HepG2 (cell line): ENCODE measurements around the gene SMIM41. TPM values are rescaled to one million over a fixed set of nuclear protein-coding genes. Genes with fewer than 3 reads are reported as not detected.

Experiments used
- ARHGAP35 ChIP-seq: sonication (generic); formaldehyde crosslinking; IDR thresholded peaks from 2 replicates; pipeline ENCODE4 v1.9.0; 2022; ENCODE audit warnings: mild to moderate bottlenecking, inconsistent platforms, moderate library complexity, missing genetic modification reagents, borderline replicate concordance
- CENPT ChIP-seq: sonication (generic); formaldehyde crosslinking; IDR thresholded peaks from 2 replicates; pipeline ENCODE4 v1.8.0; 2022; ENCODE audit warnings: low read depth, mild to moderate bottlenecking, moderate library complexity, missing genetic modification reagents
- HDAC6 ChIP-seq: fragments of 200-600 bp; sonication (generic); IDR thresholded peaks from 2 replicates; pipeline ENCODE4 v1.7.0; 2017; ENCODE audit warnings: mild to moderate bottlenecking, antibody characterized with exemption, low read length, low read depth
- NAIF1 ChIP-seq: sonication (generic); formaldehyde crosslinking; IDR thresholded peaks from 2 replicates; pipeline ENCODE4 v1.5.0; 2020; ENCODE audit warnings: mild to moderate bottlenecking, missing genetic modification reagents, borderline replicate concordance
- NBN ChIP-seq: fragments of 450-650 bp; conservative IDR thresholded peaks from 2 replicates; pipeline ENCODE4 v1.6.1; 2017
- PITX1 ChIP-seq: sonication (generic); formaldehyde crosslinking; IDR thresholded peaks from 2 replicates; pipeline ENCODE4 v1.5.1; 2020; ENCODE audit warnings: mild to moderate bottlenecking, missing genetic modification reagents
- SP1 ChIP-seq, 2 experiments: fragments of 450-650 bp in 1 of 2; sonication (generic) in 1 of 2; formaldehyde crosslinking in 1 of 2; IDR thresholded peaks; 2 replicates each; pipeline versions ENCODE4 v1.4.0 to v1.6.1; 2016 to 2020; ENCODE audit warnings: missing genetic modification reagents in 1 of 2
- SP2 ChIP-seq: sonication (generic); formaldehyde crosslinking; IDR thresholded peaks from 2 replicates; pipeline ENCODE4 v1.5.1; 2020; ENCODE audit warnings: mild to moderate bottlenecking, missing genetic modification reagents
- ZBTB38 ChIP-seq: sonication (generic); formaldehyde crosslinking; IDR thresholded peaks from 2 replicates; pipeline ENCODE4 v1.5.1; 2020; ENCODE audit warnings: mild to moderate bottlenecking, missing genetic modification reagents
- ZNF10 ChIP-seq: sonication (generic); formaldehyde crosslinking; IDR thresholded peaks from 2 replicates; pipeline ENCODE4 v1.4.0; 2020; ENCODE audit warnings: mild to moderate bottlenecking, low read depth, missing genetic modification reagents, borderline replicate concordance
- ZNF230 ChIP-seq: sonication (generic); formaldehyde crosslinking; IDR thresholded peaks from 2 replicates; pipeline ENCODE4 v1.4.0; 2020; ENCODE audit warnings: mild to moderate bottlenecking, missing genetic modification reagents
- ZNF670 ChIP-seq: sonication (generic); formaldehyde crosslinking; IDR thresholded peaks from 2 replicates; pipeline ENCODE4 v1.8.0; 2022; ENCODE audit warnings: mild to moderate bottlenecking, missing genetic modification reagents, borderline replicate concordance
- ZNF703 ChIP-seq: sonication (generic); formaldehyde crosslinking; IDR thresholded peaks from 2 replicates; pipeline ENCODE4 v1.5.1; 2020; ENCODE audit warnings: missing genetic modification reagents, mild to moderate bottlenecking, moderate library complexity, borderline replicate concordance
- polyA plus RNA-seq, 8 experiments: library from polyadenylated mRNA; depleted of rRNA in 3 of 8; stranded (reverse) in 7 of 8; unstranded in 1 of 8; fragments of >200 nt; fragmentation: Illumina TruSeq in 4 of 8; extraction: Trizol in 4 of 8; gene quantifications; 2 replicates each; pipeline versions ENCODE4 v1.2.1 to v1.2.3, GENCODE V29; 2011 to 2016; ENCODE audit warnings: low read depth in 4 of 8, missing spikeins in 1 of 8, mixed read lengths in 1 of 8; ENCODE audit not compliant: insufficient read depth in 1 of 8
- total RNA-seq, 5 experiments: library from RNA; depleted of rRNA; stranded (reverse); fragments of >200 nt; fragmentation: Illumina TruSeq; extraction: Trizol; gene quantifications; 2 replicates each; pipeline ENCODE4 v1.2.3, GENCODE V29; 2016; ENCODE audit warnings: low read depth in 1 of 5
- TF ChIP-seq, protein P1 (sequence below): sonication (generic); formaldehyde crosslinking; IDR thresholded peaks from 2 replicates; pipeline ENCODE4 v1.4.0; 2020; ENCODE audit warnings: mild to moderate bottlenecking, missing genetic modification reagents
- TF ChIP-seq, protein P2 (sequence below): sonication (generic); formaldehyde crosslinking; IDR thresholded peaks from 2 replicates; pipeline ENCODE4 v1.4.0; 2020; ENCODE audit warnings: missing genetic modification reagents, borderline replicate concordance
- TF ChIP-seq, protein P3 (sequence below): sonication (generic); formaldehyde crosslinking; IDR thresholded peaks from 2 replicates; pipeline ENCODE4 v1.8.0; 2022; ENCODE audit warnings: mild to moderate bottlenecking, missing genetic modification reagents, borderline replicate concordance
- TF ChIP-seq, protein P4 (sequence below), 2 experiments: IDR thresholded peaks; 2 replicates each; pipeline ENCODE4 v1.6.1; 2011 to 2012; ENCODE audit warnings: low read length in 2 of 2, borderline replicate concordance in 1 of 2, low read depth in 1 of 2, mild to moderate bottlenecking in 1 of 2, moderate library complexity in 1 of 2

The SMIM41 gene
- total and polyA plus RNA-seq, 2 of the 13 experiments (the other 11 are each of a cell fraction or from before 2014, with no cell fraction given): not detected

DNA sequence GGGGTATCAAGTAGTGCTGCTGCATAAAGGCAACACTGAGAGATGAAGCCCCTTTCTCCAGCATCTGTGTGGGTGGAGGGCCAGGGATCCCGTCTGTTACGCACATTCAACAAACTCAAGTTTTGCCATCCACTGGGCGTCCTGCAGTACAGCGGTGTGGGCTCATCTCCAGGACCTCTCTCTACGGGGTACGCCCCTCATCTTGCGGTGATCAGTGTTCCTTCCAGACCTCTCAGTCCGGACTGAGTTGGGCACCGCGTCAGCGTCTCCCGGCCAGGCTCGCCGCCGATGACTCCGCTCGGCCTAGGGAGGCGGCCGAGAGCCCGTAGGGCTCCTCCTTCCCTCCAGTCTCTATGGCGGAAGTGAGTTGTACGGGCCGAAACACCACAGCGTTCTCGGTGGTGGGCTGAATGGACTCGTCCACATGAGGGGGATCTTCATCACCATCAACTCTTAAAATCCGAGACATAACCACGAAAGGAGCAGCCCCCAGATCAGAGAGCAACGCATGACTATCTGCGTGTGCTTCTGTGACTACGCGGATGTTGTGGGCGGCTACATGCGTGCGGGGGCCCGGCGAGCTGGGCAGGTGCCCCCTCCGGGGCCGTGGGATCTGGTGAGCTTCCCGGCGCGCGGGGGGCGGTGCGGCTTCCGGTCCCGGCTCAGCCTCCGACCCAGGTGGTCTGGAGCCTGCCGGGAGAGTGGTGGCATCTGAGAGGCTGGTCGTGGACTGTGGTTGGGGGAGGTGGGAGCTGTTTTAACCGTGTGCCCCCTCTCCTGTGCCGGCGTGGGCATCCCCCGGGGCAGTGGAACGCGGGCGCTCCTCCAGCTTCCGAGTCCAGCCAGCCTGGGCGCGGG is 9.9 kb upstream of the SMIM41 start, which contains the start of gene ATG101 (continued):
- no peak for TF ChIP-seq SP1 (IDR thresholded peaks at IDR 0.05)
- peak; percentile 47; the same call in 1 of the 2 replicates for TF ChIP-seq SP1 (CRISPR knock-in tag; IDR thresholded peaks at IDR 0.05)
- TF ChIP-seq NAIF1 (CRISPR knock-in tag): no peak
- TF ChIP-seq, protein P1, sequence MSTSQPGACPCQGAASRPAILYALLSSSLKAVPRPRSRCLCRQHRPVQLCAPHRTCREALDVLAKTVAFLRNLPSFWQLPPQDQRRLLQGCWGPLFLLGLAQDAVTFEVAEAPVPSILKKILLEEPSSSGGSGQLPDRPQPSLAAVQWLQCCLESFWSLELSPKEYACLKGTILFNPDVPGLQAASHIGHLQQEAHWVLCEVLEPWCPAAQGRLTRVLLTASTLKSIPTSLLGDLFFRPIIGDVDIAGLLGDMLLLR: peak; percentile 68; the same call in 1 of the 2 replicates
- peak; percentile 71 for TF ChIP-seq SP2 (CRISPR knock-in tag)
- TF ChIP-seq ZNF230 (CRISPR knock-in tag): no peak
- peak; percentile 95; the same call in 1 of the 2 replicates for TF ChIP-seq ZNF670 (CRISPR knock-in tag)
- no peak; the same call in 1 of the 2 replicates for TF ChIP-seq ARHGAP35 (CRISPR knock-in tag)
- no peak for TF ChIP-seq NBN
- TF ChIP-seq, protein P2, sequence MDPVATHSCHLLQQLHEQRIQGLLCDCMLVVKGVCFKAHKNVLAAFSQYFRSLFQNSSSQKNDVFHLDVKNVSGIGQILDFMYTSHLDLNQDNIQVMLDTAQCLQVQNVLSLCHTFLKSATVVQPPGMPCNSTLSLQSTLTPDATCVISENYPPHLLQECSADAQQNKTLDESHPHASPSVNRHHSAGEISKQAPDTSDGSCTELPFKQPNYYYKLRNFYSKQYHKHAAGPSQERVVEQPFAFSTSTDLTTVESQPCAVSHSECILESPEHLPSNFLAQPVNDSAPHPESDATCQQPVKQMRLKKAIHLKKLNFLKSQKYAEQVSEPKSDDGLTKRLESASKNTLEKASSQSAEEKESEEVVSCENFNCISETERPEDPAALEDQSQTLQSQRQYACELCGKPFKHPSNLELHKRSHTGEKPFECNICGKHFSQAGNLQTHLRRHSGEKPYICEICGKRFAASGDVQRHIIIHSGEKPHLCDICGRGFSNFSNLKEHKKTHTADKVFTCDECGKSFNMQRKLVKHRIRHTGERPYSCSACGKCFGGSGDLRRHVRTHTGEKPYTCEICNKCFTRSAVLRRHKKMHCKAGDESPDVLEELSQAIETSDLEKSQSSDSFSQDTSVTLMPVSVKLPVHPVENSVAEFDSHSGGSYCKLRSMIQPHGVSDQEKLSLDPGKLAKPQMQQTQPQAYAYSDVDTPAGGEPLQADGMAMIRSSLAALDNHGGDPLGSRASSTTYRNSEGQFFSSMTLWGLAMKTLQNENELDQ: no peak
- TF ChIP-seq PITX1: peak; percentile 55; the same call in 1 of the 2 replicates
- TF ChIP-seq, protein P3, sequence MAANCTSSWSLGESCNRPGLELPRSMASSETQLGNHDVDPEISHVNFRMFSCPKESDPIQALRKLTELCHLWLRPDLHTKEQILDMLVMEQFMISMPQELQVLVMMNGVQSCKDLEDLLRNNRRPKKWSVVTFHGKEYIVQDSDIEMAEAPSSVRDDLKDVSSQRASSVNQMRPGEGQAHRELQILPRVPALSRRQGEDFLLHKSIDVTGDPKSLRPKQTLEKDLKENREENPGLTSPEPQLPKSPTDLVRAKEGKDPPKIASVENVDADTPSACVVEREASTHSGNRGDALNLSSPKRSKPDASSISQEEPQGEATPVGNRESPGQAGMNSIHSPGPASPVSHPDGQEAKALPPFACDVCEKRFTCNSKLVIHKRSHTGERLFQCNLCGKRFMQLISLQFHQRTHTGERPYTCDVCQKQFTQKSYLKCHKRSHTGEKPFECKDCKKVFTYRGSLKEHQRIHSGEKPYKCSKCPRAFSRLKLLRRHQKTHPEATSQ (CRISPR knock-in tag): peak; percentile 74
- no peak for TF ChIP-seq CENPT (CRISPR knock-in tag)
- TF ChIP-seq, protein P4, sequence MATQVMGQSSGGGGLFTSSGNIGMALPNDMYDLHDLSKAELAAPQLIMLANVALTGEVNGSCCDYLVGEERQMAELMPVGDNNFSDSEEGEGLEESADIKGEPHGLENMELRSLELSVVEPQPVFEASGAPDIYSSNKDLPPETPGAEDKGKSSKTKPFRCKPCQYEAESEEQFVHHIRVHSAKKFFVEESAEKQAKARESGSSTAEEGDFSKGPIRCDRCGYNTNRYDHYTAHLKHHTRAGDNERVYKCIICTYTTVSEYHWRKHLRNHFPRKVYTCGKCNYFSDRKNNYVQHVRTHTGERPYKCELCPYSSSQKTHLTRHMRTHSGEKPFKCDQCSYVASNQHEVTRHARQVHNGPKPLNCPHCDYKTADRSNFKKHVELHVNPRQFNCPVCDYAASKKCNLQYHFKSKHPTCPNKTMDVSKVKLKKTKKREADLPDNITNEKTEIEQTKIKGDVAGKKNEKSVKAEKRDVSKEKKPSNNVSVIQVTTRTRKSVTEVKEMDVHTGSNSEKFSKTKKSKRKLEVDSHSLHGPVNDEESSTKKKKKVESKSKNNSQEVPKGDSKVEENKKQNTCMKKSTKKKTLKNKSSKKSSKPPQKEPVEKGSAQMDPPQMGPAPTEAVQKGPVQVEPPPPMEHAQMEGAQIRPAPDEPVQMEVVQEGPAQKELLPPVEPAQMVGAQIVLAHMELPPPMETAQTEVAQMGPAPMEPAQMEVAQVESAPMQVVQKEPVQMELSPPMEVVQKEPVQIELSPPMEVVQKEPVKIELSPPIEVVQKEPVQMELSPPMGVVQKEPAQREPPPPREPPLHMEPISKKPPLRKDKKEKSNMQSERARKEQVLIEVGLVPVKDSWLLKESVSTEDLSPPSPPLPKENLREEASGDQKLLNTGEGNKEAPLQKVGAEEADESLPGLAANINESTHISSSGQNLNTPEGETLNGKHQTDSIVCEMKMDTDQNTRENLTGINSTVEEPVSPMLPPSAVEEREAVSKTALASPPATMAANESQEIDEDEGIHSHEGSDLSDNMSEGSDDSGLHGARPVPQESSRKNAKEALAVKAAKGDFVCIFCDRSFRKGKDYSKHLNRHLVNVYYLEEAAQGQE (IDR thresholded peaks at IDR 0.05; ENCODE audit: borderline replicate concordance in 1 of 2, low read depth in 1 of 2, low read length in 2 of 2): peak in 1 of 2 experiments; percentile 22; a peak in 1 of 4 replicates
- TF ChIP-seq HDAC6: no peak
- TF ChIP-seq ZNF703 (CRISPR knock-in tag): no peak
- no peak for TF ChIP-seq ZBTB38 (CRISPR knock-in tag)
- TF ChIP-seq ZNF10 (CRISPR knock-in tag): no peak
